GM12878 (cell line): ENCODE results near the gene U2AF2. TPM values are rescaled to one million over a fixed set of nuclear protein-coding genes. Genes with fewer than 3 reads are reported as not detected.

Experiments
- ASH2L ChIP-seq: fragments of 300-600, 200-600 bp; sonication (generic); IDR thresholded peaks from 2 replicates; pipeline ENCODE4 v1.6.1; 2017; ENCODE audit warnings: low read depth, mild to moderate bottlenecking, borderline replicate concordance
- BACH1 ChIP-seq: fragments of 450-650 bp; IDR thresholded peaks from 2 replicates; pipeline ENCODE4 v1.6.1; 2017; ENCODE audit warnings: mild to moderate bottlenecking, borderline replicate concordance
- JUND ChIP-seq: IDR thresholded peaks from 2 replicates; pipeline ENCODE4 v1.6.1; 2012; ENCODE audit warnings: low read depth, mild to moderate bottlenecking, low read length, improper control_type of control experiment, moderate library complexity
- POLR2AphosphoS5 ChIP-seq: IDR thresholded peaks from 2 replicates; pipeline ENCODE4 v1.6.1; 2011; ENCODE audit warnings: mild to moderate bottlenecking, low read length, inconsistent platforms
- POU2F2 ChIP-seq: IDR thresholded peaks from 3 replicates; pipeline ENCODE4 v1.6.1; 2011; ENCODE audit warnings: low read depth, mild to moderate bottlenecking, low read length, borderline replicate concordance
- SMARCA5 ChIP-seq: fragments of 450-650 bp; IDR thresholded peaks from 2 replicates; pipeline ENCODE4 v1.6.1; 2017; ENCODE audit warnings: mild to moderate bottlenecking
- WRNIP1 ChIP-seq: IDR thresholded peaks from 2 replicates; pipeline ENCODE4 v1.6.1; 2011; ENCODE audit warnings: low read depth, low read length, improper control_type of control experiment, borderline replicate concordance
- ZNF217 ChIP-seq: fragments of 450-650 bp; IDR thresholded peaks from 2 replicates; pipeline ENCODE4 v1.6.1; 2017; ENCODE audit warnings: antibody characterized with exemption, mild to moderate bottlenecking
- polyA plus RNA-seq, 11 experiments: library from polyadenylated mRNA; depleted of rRNA in 4 of 11; unstranded in 6 of 11; stranded (reverse) in 5 of 11; fragments of >200 nt; fragmentation: Nextera tagmentation in 4 of 11; fragmentation: Illumina TruSeq in 1 of 11; extraction: Ambion mirVana in 4 of 11; extraction: Trizol in 1 of 11; gene quantifications; 1 replicate in 1 of 11; 2 replicates in 10 of 11; pipeline versions ENCODE4 v1.2.1 to v1.2.3, GENCODE V29; 2011 to 2016; ENCODE audit warnings: inconsistent platforms in 2 of 11, missing spikeins in 2 of 11, low read depth in 1 of 11
- total RNA-seq, 4 experiments: library from RNA; depleted of rRNA in 3 of 4; stranded (reverse); fragments of >200 nt in 3 of 4; fragmentation: Illumina TruSeq in 1 of 4; extraction: Trizol in 1 of 4; gene quantifications; 2 replicates each; pipeline versions ENCODE4 v1.2.1 to v1.2.3, GENCODE V29; 2013 to 2021
- TF ChIP-seq, protein P1 (sequence below): IDR thresholded peaks from 2 replicates; pipeline ENCODE4 v1.6.1; 2011; ENCODE audit warnings: mild to moderate bottlenecking, low read depth, low read length, moderate library complexity; ENCODE audit not compliant: insufficient replicate concordance
- TF ChIP-seq, protein P2 (sequence below): fragments of 450-650 bp; formaldehyde crosslinking; IDR thresholded peaks from 2 replicates; pipeline ENCODE4 v1.5.0; 2022; ENCODE audit warnings: mild to moderate bottlenecking, missing genetic modification characterization
- TF ChIP-seq, protein P3 (sequence below): IDR thresholded peaks from 2 replicates; pipeline ENCODE4 v1.6.1; 2012; ENCODE audit warnings: improper control_type of control experiment, low read depth, low read length; ENCODE audit not compliant: insufficient replicate concordance
- TF ChIP-seq, protein P4 (sequence below): IDR thresholded peaks from 2 replicates; pipeline ENCODE4 v1.6.1; 2011; ENCODE audit warnings: low read depth, mild to moderate bottlenecking, low read length, moderate library complexity, borderline replicate concordance; ENCODE audit errors: extremely low read depth

The U2AF2 gene
- total and polyA plus RNA-seq, 10 of the 15 experiments (the other 5 are each of a cell fraction or from before 2014, with no cell fraction given), result 3.0 to 338 (median 130) TPM

DNA sequence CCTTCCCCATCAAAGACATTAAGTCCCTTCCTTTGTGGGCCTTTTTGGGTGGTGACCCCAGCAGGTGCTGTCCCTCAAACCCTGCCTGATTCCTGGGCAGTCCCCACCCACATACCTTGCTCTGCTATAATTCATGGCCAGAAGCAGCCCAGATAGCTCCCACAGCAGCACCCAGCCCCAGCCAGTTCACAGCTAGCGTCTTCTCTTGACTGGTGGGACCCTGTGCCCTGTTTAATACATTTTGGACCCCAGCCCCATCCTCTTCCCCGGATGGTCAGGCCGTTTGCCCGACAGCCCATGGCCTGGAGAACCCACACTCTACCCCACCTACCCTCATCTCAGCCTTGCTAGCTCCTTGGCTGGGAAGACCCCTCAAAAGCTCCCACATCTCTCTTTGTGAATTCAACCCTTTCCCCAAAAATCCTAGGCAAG is 4.7 kb upstream of the U2AF2 start (continued):
- TF ChIP-seq, protein P1, sequence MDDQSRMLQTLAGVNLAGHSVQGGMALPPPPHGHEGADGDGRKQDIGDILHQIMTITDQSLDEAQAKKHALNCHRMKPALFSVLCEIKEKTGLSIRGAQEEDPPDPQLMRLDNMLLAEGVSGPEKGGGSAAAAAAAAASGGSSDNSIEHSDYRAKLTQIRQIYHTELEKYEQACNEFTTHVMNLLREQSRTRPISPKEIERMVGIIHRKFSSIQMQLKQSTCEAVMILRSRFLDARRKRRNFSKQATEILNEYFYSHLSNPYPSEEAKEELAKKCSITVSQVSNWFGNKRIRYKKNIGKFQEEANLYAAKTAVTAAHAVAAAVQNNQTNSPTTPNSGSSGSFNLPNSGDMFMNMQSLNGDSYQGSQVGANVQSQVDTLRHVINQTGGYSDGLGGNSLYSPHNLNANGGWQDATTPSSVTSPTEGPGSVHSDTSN, result peak; percentile 6
- no peak for TF ChIP-seq ASH2L
- TF ChIP-seq, protein P2, sequence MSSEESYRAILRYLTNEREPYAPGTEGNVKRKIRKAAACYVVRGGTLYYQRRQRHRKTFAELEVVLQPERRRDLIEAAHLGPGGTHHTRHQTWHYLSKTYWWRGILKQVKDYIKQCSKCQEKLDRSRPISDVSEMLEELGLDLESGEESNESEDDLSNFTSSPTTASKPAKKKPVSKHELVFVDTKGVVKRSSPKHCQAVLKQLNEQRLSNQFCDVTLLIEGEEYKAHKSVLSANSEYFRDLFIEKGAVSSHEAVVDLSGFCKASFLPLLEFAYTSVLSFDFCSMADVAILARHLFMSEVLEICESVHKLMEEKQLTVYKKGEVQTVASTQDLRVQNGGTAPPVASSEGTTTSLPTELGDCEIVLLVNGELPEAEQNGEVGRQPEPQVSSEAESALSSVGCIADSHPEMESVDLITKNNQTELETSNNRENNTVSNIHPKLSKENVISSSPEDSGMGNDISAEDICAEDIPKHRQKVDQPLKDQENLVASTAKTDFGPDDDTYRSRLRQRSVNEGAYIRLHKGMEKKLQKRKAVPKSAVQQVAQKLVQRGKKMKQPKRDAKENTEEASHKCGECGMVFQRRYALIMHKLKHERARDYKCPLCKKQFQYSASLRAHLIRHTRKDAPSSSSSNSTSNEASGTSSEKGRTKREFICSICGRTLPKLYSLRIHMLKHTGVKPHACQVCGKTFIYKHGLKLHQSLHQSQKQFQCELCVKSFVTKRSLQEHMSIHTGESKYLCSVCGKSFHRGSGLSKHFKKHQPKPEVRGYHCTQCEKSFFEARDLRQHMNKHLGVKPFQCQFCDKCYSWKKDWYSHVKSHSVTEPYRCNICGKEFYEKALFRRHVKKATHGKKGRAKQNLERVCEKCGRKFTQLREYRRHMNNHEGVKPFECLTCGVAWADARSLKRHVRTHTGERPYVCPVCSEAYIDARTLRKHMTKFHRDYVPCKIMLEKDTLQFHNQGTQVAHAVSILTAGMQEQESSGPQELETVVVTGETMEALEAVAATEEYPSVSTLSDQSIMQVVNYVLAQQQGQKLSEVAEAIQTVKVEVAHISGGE, result no peak
- TF ChIP-seq, protein P3, sequence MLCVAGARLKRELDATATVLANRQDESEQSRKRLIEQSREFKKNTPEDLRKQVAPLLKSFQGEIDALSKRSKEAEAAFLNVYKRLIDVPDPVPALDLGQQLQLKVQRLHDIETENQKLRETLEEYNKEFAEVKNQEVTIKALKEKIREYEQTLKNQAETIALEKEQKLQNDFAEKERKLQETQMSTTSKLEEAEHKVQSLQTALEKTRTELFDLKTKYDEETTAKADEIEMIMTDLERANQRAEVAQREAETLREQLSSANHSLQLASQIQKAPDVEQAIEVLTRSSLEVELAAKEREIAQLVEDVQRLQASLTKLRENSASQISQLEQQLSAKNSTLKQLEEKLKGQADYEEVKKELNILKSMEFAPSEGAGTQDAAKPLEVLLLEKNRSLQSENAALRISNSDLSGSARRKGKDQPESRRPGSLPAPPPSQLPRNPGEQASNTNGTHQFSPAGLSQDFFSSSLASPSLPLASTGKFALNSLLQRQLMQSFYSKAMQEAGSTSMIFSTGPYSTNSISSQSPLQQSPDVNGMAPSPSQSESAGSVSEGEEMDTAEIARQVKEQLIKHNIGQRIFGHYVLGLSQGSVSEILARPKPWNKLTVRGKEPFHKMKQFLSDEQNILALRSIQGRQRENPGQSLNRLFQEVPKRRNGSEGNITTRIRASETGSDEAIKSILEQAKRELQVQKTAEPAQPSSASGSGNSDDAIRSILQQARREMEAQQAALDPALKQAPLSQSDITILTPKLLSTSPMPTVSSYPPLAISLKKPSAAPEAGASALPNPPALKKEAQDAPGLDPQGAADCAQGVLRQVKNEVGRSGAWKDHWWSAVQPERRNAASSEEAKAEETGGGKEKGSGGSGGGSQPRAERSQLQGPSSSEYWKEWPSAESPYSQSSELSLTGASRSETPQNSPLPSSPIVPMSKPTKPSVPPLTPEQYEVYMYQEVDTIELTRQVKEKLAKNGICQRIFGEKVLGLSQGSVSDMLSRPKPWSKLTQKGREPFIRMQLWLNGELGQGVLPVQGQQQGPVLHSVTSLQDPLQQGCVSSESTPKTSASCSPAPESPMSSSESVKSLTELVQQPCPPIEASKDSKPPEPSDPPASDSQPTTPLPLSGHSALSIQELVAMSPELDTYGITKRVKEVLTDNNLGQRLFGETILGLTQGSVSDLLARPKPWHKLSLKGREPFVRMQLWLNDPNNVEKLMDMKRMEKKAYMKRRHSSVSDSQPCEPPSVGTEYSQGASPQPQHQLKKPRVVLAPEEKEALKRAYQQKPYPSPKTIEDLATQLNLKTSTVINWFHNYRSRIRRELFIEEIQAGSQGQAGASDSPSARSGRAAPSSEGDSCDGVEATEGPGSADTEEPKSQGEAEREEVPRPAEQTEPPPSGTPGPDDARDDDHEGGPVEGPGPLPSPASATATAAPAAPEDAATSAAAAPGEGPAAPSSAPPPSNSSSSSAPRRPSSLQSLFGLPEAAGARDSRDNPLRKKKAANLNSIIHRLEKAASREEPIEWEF, result no peak
- no peak for TF ChIP-seq BACH1
- no peak for TF ChIP-seq ZNF217
- TF ChIP-seq SMARCA5, result no peak
- no peak for TF ChIP-seq POU2F2
- TF ChIP-seq, protein P4, sequence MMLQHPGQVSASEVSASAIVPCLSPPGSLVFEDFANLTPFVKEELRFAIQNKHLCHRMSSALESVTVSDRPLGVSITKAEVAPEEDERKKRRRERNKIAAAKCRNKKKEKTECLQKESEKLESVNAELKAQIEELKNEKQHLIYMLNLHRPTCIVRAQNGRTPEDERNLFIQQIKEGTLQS, result no peak
- TF ChIP-seq JUND, result no peak
- no peak for TF ChIP-seq WRNIP1
- TF ChIP-seq POLR2AphosphoS5, result no peak
